Spleen (tissue), 7 donors: ENCODE results near the gene EXTL2.

Source experiments
- POLR2A ChIP-seq, 3 donors: fragments of 450-650 bp; IDR thresholded peaks; one replicate each; pipeline ENCODE4 v1.5.1; 2017; ENCODE audit warnings: antibody characterized with exemption in 3 of 3, mild to moderate bottlenecking in 1 of 3
- POLR2AphosphoS5 ChIP-seq, 3 donors: sonication (generic); formaldehyde crosslinking; IDR thresholded peaks; one replicate each; pipeline ENCODE4 v1.5.1; 2017; ENCODE audit warnings: antibody characterized with exemption in 3 of 3
- TF ChIP-seq, protein P1 (sequence below), 11 experiments: fragments of 200-600 bp in 7 of 11; fragments of 450-650 bp in 4 of 11; sonication (generic) in 4 of 11; IDR thresholded peaks in 8 of 11; conservative IDR thresholded peaks in 3 of 11; 1 replicate in 7 of 11; 2 replicates in 4 of 11; pipeline versions ENCODE4 v1.4.0 to v1.8.0; 2016 to 2021; ENCODE audit warnings: antibody characterized with exemption in 11 of 11, inconsistent platforms in 4 of 11, mild to moderate bottlenecking in 1 of 11
- donor health status: DM: no; HTN: no; CAD: no; lungs with moderate emphysema.
- donor health status: DM: no; HTN: no; CAD: no.
- donor health status: DM: no; HTN: no; CAD: no.

DNA sequence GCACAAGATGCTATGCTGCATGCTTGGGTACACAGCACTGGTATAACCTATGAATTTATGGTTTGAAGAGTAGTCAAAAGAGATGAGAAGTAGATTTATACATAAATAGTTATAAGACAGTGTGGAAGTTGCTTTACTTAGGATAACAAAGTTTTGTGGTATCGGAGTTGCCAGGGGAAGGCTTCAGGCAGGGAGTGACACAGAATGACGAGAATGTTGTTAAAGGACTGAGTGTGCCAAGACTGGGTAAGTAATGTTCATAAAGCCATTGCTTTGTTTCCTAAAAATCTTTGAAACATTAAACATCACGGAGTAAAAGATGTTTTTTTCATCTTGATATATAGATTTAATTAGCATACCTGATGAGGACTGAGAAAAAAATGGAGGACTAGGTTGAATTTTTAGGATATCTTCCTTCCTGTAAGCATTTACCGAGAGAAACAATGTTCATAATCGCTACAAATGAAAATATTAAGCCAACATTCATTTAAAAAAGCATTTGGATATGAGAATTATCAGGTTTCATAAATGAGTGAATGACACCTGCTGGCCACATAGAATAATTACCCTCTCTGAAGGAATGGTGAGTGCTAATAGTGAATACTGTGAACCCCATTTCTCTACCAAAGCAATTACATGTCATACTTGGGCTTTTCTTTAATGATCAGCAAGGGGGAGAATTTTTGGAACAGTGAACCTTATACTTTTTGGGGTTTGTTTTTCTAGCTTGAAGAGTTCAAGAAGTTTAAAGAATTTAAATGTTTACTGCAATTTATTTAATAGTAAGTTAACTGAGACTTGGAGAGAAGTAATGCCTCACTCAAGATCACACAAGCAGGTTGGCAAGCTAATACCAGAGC lies 28.4 kb downstream of the EXTL2 start:
- TF ChIP-seq, protein P1, sequence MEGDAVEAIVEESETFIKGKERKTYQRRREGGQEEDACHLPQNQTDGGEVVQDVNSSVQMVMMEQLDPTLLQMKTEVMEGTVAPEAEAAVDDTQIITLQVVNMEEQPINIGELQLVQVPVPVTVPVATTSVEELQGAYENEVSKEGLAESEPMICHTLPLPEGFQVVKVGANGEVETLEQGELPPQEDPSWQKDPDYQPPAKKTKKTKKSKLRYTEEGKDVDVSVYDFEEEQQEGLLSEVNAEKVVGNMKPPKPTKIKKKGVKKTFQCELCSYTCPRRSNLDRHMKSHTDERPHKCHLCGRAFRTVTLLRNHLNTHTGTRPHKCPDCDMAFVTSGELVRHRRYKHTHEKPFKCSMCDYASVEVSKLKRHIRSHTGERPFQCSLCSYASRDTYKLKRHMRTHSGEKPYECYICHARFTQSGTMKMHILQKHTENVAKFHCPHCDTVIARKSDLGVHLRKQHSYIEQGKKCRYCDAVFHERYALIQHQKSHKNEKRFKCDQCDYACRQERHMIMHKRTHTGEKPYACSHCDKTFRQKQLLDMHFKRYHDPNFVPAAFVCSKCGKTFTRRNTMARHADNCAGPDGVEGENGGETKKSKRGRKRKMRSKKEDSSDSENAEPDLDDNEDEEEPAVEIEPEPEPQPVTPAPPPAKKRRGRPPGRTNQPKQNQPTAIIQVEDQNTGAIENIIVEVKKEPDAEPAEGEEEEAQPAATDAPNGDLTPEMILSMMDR (IDR thresholded peaks at IDR 0.05 in 8 of 11, conservative IDR thresholded peaks at IDR 0.05 in 3 of 11) = peak; percentile 48 to 77 (median 63)
- no peak for TF ChIP-seq POLR2A (IDR thresholded peaks at IDR 0.05)
- no peak for TF ChIP-seq POLR2AphosphoS5 (IDR thresholded peaks at IDR 0.05)
